Common myeloid progenitor, CD34-positive (primary cell): ENCODE measurements around the gene HOXA2.

ENCODE experiments used
- CTCF ChIA-PET: fragments of 350-600 bp; sonication (Branson Sonifier 250); formaldehyde crosslinking; loops from one replicate; lab custom pipeline; 2021; ENCODE audit warnings: antibody characterized with exemption; lab: Charles Lee
- POLR2A ChIA-PET: fragments of 350-600 bp; sonication (Branson Sonifier 250); formaldehyde crosslinking; loops from one replicate; lab custom pipeline; 2021; ENCODE audit warnings: antibody characterized with exemption; lab: Charles Lee
- DNase-seq, 3 donors: peaks; one replicate each; pipeline versions ENCODE4 v3.0.0 to v3.0.0-alpha.2; 2013
- H3K27ac ChIP-seq, 2 experiments: 1 replicate in 1 of 2; 2 replicates in 1 of 2; pipeline ENCODE4 v1.7.0; 2013; ENCODE audit warnings: inconsistent platforms in 2 of 2, low read length in 2 of 2, mild to moderate bottlenecking in 2 of 2, low read depth in 1 of 2, moderate library complexity in 1 of 2; ENCODE audit not compliant: severe bottlenecking in 2 of 2, insufficient read depth in 1 of 2, poor library complexity in 1 of 2
- H3K27me3 ChIP-seq, 5 experiments: replicated peaks in 2 of 5; 1 replicate in 3 of 5; 2 replicates in 2 of 5; pipeline versions ENCODE4 v1.6.1 to v1.7.0; 2013; ENCODE audit warnings: low read length in 4 of 5, mild to moderate bottlenecking in 2 of 5, moderate library complexity in 2 of 5, inconsistent platforms in 1 of 5; ENCODE audit not compliant: insufficient read depth in 5 of 5, control insufficient read depth in 4 of 5
- H3K36me3 ChIP-seq, 4 experiments: 1 replicate in 2 of 4; 2 replicates in 2 of 4; pipeline versions ENCODE4 v1.6.1 to v1.7.0; 2013; ENCODE audit warnings: low read length in 3 of 4, control low read depth in 1 of 4, mild to moderate bottlenecking in 1 of 4; ENCODE audit not compliant: control insufficient read depth in 4 of 4, insufficient read depth in 4 of 4
- H3K4me1 ChIP-seq, 4 experiments: 1 replicate in 3 of 4; 2 replicates in 1 of 4; pipeline versions ENCODE4 v1.6.1 to v1.7.1; 2013; ENCODE audit warnings: low read length in 3 of 4, mild to moderate bottlenecking in 3 of 4, control low read depth in 1 of 4, inconsistent platforms in 1 of 4, moderate library complexity in 1 of 4; ENCODE audit not compliant: control insufficient read depth in 4 of 4, insufficient read depth in 4 of 4; ENCODE audit errors: control extremely low read depth in 1 of 4
- H3K4me3 ChIP-seq, 7 experiments: 1 replicate in 4 of 7; 2 replicates in 3 of 7; pipeline versions ENCODE4 v1.5.1 to v1.7.0; 2013; ENCODE audit warnings: mild to moderate bottlenecking in 7 of 7, low read length in 6 of 7, moderate library complexity in 6 of 7, inconsistent platforms in 2 of 7, low read depth in 2 of 7, control low read depth in 1 of 7; ENCODE audit not compliant: insufficient read depth in 4 of 7, control insufficient read depth in 1 of 7; ENCODE audit errors: extremely low read depth in 1 of 7
- H3K9me3 ChIP-seq, 5 experiments: 1 replicate in 4 of 5; 2 replicates in 1 of 5; pipeline versions ENCODE4 v1.6.1 to v1.7.1; 2013; ENCODE audit warnings: low read length in 4 of 5, mild to moderate bottlenecking in 2 of 5, inconsistent platforms in 1 of 5, low read depth in 1 of 5, moderate library complexity in 1 of 5; ENCODE audit not compliant: control insufficient read depth in 4 of 5, insufficient read depth in 2 of 5; ENCODE audit errors: control extremely low read depth in 1 of 5
- WGBS: methylation state at CpG from one replicate; pipeline ENCODE4 v1.1.5; 2013; ENCODE audit not compliant: insufficient coverage; 5-methylcytosine and 5-hydroxymethylcytosine counted together

The HOXA2 gene

GRCh38 chr7:27148031-27148755 lies 45.7 kb upstream of the HOXA2 start:
- Histone ChIP-seq H3K27me3 (no peaks in the 10 kb centered on the region), H3K4me3 (peak overlapping the region; percentile 22 to 100 (median 91)), H3K4me1 (peaks cover 5 to 70% (median 67%) of the 10 kb centered on the region in 4 experiments), H3K36me3 (peaks cover 2 to 62% (median 26%) of the 10 kb centered on the region in 4 experiments), H3K27ac (peak overlapping the region in 1 of 2 experiments; percentile 96), H3K9me3 (peaks cover 0 to 4% (median 0%) of the 10 kb centered on the region in 5 experiments)
- POLR2A ChIA-PET, result interaction anchor here (0.7 to 1.5 kb wide), 2 partner anchors 17 to 20 kb away, joined by 4 to 6 read pairs; no protein-coding TSS in a partner anchor
- peak in 2 of 3 donors; percentile 46 to 58 for DNase-seq
- CTCF ChIA-PET, result interaction anchor here (0.9 to 9.1 kb wide), 12 partner anchors 11 to 778 kb away, joined by 3 to 87 read pairs (median 6); partner anchors contain the start of gene HOXA10
- WGBS, result 3% methylated on average over 28 of the region's 28 CpGs

GRCh38 chr7:27147199-27148030 lies 44.9 kb upstream of the HOXA2 start, which contains the start of gene HOXA6:
HOXA6 (minus strand) TSS chr7:27147774; CDS start chr7:27147749, 25 bp downstream.
- peaks cover 5 to 67% (median 63%) of the 10 kb centered on the region in 4 experiments for H3K4me1 ChIP-seq
- peak within 1 kb of the TSS in 1 of 2 experiments; percentile 96 for H3K27ac ChIP-seq
- ChIA-PET POLR2A (interaction anchor here (1.5 kb wide), 1 partner anchor 16 kb away, joined by 6 read pairs; no protein-coding TSS in a partner anchor), CTCF (interaction anchor here (0.8 to 9.1 kb wide), 9 partner anchors 11 to 778 kb away, joined by 3 to 87 read pairs (median 12); no protein-coding TSS in a partner anchor)
- H3K36me3 ChIP-seq, result peaks cover 2 to 70% (median 32%) of the 10 kb centered on the region in 4 experiments
- WGBS, result 10% methylated on average over 46 of the region's 63 CpGs
- peak within 1 kb of the TSS; percentile 22 to 100 (median 91) for H3K4me3 ChIP-seq
- H3K27me3 ChIP-seq, result no peaks in the 10 kb centered on the region
- peak in 2 of 3 donors; percentile 66 to 68 for DNase-seq
- peaks cover 0 to 4% (median 0%) of the 10 kb centered on the region in 5 experiments for H3K9me3 ChIP-seq

GRCh38 chr7:27146491-27147198 lies 44.2 kb upstream of the HOXA2 start:
- POLR2A ChIA-PET, result no interaction called here
- DNase-seq, result no peak
- Histone ChIP-seq H3K27ac (peak overlapping the region in 1 of 2 experiments; percentile 49), H3K4me3 (peak overlapping the region in 5 of 7 experiments; percentile 55 to 100 (median 94)), H3K4me1 (peaks cover 5 to 65% (median 59%) of the 10 kb centered on the region in 4 experiments), H3K27me3 (no peaks in the 10 kb centered on the region), H3K36me3 (peaks cover 2 to 77% (median 38%) of the 10 kb centered on the region in 4 experiments), H3K9me3 (peaks cover 0 to 4% (median 0%) of the 10 kb centered on the region in 5 experiments)
- WGBS, result 88% methylated on average over 4 of the region's 5 CpGs
- CTCF ChIA-PET, result interaction anchor here (0.8 to 9.1 kb wide), 3 partner anchors 12 to 291 kb away, joined by 4 to 87 read pairs (median 4); no protein-coding TSS in a partner anchor

GRCh38 chr7:27145914-27146412 lies 43.5 kb upstream of the HOXA2 start:
- DNase-seq, result no peak
- Histone ChIP-seq H3K9me3 (peaks cover 0 to 4% (median 0%) of the 10 kb centered on the region in 5 experiments), H3K27ac (peak overlapping the region in 1 of 2 experiments; percentile 49), H3K4me3 (peak overlapping the region in 2 of 7 experiments; percentile 21 to 79), H3K4me1 (peaks cover 5 to 64% (median 56%) of the 10 kb centered on the region in 4 experiments), H3K27me3 (no peaks in the 10 kb centered on the region), H3K36me3 (peaks cover 2 to 84% (median 44%) of the 10 kb centered on the region in 4 experiments)
- 77% methylated on average over 4 of the region's 11 CpGs for WGBS
- ChIA-PET POLR2A (no interaction called here), CTCF (interaction anchor here (0.9 to 9.1 kb wide), 4 partner anchors 25 to 464 kb away, joined by 3 to 87 read pairs (median 6); no protein-coding TSS in a partner anchor)

GRCh38 chr7:27145165-27145913 lies 42.9 kb upstream of the HOXA2 start:
- H3K9me3 ChIP-seq, result peaks cover 0 to 4% (median 0%) of the 10 kb centered on the region in 5 experiments
- H3K36me3 ChIP-seq, result peaks cover 2 to 87% (median 49%) of the 10 kb centered on the region in 4 experiments
- peaks cover 5 to 62% (median 54%) of the 10 kb centered on the region in 4 experiments for H3K4me1 ChIP-seq
- POLR2A ChIA-PET, result interaction anchor here (0.8 to 1.0 kb wide), 2 partner anchors 14 to 23 kb away, joined by 3 read pairs; no protein-coding TSS in a partner anchor
- WGBS, result 77% methylated on average over 29 of the region's 47 CpGs
- no peak for DNase-seq
- peak overlapping the region in 3 of 7 experiments; percentile 5 to 79 (median 40) for H3K4me3 ChIP-seq
- peak overlapping the region in 1 of 2 experiments; percentile 61 for H3K27ac ChIP-seq
- CTCF ChIA-PET, result interaction anchor here (0.6 to 9.1 kb wide), 9 partner anchors 8 to 476 kb away, joined by 3 to 87 read pairs (median 5); partner anchors contain the start of gene HOXA4
- no peaks in the 10 kb centered on the region for H3K27me3 ChIP-seq
